ENCODE measurements around the gene MICU2. TPM values are rescaled to one million over a fixed set of nuclear protein-coding genes. Genes with fewer than 3 reads are reported as not detected.

The MICU2 gene
- total and polyA plus RNA-seq, 2 donors (not counting 3 experiments of a cell fraction or from before 2014, with no cell fraction given): 24.0 to 36.7 TPM

DNA sequence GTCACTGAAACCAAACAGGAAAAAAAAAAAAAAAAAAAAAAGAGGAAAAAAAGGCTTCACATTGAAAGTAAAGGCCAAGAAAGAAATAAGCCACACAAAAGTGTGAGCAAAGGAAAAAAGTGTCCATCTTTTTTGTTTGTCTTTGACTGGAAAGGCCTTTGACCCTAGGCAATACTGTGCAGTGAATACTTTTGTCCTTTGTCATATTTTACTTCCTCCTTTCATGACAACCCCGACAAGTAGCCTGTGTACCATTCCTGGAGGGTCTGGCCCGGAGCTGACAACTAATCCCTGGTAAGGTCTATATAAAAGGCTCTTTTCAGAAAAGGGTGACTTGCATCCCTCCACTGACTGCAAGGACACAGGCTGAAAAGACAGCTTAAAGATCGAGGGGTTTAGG is 12.9 kb upstream of the MICU2 start:
- Histone ChIP-seq H3K4me1 (ENCODE audit: control insufficient read depth, extremely low read depth, insufficient read depth, low read length) (no peaks in the 10 kb centered on the region), H3K9me3 (replicated peaks; ENCODE audit: control insufficient read depth, insufficient read depth, low read length) (no peaks in the 10 kb centered on the region), H3K36me3 (ENCODE audit: control insufficient read depth in 2 of 2, extremely low read depth in 1 of 2, insufficient read depth in 2 of 2, low read length in 2 of 2) (no peaks in the 10 kb centered on the region), H3K9ac (replicated peaks; ENCODE audit: extremely low read depth, insufficient read depth, low read length) (no peak overlapping the region), H4K20me1 (replicated peaks; ENCODE audit: control insufficient read depth, extremely low read depth, insufficient read depth, low read length) (no peaks in the 10 kb centered on the region), H3K79me2 (ENCODE audit: control insufficient read depth, insufficient read depth, low read length) (no peaks in the 10 kb centered on the region), H2AFZ (ENCODE audit: low read depth, low read length) (no peak overlapping the region), H3K4me3 (replicated peaks in 1 of 3; ENCODE audit: insufficient read depth in 1 of 3, low read depth in 1 of 3, low read length in 3 of 3) (no peak overlapping the region), H3K4me2 (ENCODE audit: insufficient read depth, low read length) (no peak overlapping the region), H3K27ac (ENCODE audit: insufficient read depth, low read depth, low read length) (no peak overlapping the region), H3K27me3 (ENCODE audit: control insufficient read depth in 2 of 2, insufficient read depth in 2 of 2, low read length in 2 of 2) (peaks cover 7 to 10% of the 10 kb centered on the region in 2 experiments), H3K9me1 (replicated peaks; ENCODE audit: control insufficient read depth, extremely low read depth, insufficient read depth, low read length) (no peaks in the 10 kb centered on the region)
- DNase-seq (ENCODE audit: low read depth, low spot score) (no peak), FAIRE-seq (peak; percentile 35)
- POLR2A ChIA-PET: interaction anchor here (0.6 kb wide), 1 partner anchor 221 kb away, joined by 6 read pairs; no protein-coding TSS in a partner anchor
- CTCF ChIA-PET: interaction anchor here (1.2 to 2.9 kb wide), 4 partner anchors 9 to 21 kb away, joined by 3 to 13 read pairs (median 4); no protein-coding TSS in a partner anchor
- intact Hi-C loops (cut with micrococcal nuclease): no loop called here
- no TSS peak for BruUV-seq (replicated peaks)
- no peak for TF ChIP-seq MYC (IDR thresholded peaks at IDR 0.05; ENCODE audit: low read depth, low read length)
- no peak for TF ChIP-seq POLR2AphosphoS5 (IDR thresholded peaks at IDR 0.05; ENCODE audit: insufficient read depth, low read depth, low read length)
- TF ChIP-seq FOS (IDR thresholded peaks at IDR 0.05; ENCODE audit: borderline replicate concordance, insufficient read depth, low read length): no peak
- no peak for TF ChIP-seq POLR2A (IDR thresholded peaks at IDR 0.05; ENCODE audit: low read depth, low read length)
- dilution Hi-C loops (cut with MboI; ENCODE audit: extremely low pct_ligation_motif_present, low sequenced_read_pairs): no loop called here

DNA sequence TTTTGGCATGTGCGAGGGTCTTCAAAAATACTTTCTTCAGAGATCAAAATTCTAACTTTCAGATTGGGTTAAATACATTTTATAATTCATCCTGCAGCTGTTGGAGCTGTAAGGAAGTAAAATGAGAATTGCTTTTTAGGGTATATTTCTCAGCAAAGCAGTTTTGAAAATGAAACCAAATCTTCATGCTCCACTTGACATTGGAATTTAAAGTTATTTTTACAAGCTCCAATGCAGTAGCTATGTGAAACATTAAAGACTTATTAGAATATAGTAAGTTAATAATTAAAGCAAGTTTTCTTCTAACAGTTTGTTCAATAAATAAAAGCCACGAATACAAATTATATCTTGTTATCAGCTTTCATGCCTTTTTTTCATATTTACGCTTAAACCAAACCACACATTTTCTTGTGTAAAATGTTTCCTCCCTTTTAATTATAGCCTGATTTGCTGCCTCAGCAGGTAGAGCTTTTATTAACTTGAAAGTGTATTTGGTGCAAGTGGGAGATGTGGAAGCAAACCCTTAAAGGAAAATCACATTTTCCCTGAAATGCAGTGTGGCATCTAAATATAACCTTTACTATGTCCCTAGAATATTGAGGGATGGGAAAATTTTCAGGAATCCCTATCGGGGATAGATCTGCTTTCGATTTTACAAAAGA is 12.4 kb upstream of the MICU2 start:
- Histone ChIP-seq H2AFZ (ENCODE audit: low read depth, low read length) (no peak overlapping the region), H3K4me1 (ENCODE audit: control insufficient read depth, extremely low read depth, insufficient read depth, low read length) (no peaks in the 10 kb centered on the region), H3K4me2 (ENCODE audit: insufficient read depth, low read length) (no peak overlapping the region), H3K36me3 (ENCODE audit: control insufficient read depth in 2 of 2, extremely low read depth in 1 of 2, insufficient read depth in 2 of 2, low read length in 2 of 2) (no peaks in the 10 kb centered on the region), H3K27ac (ENCODE audit: insufficient read depth, low read depth, low read length) (no peak overlapping the region), H3K9me3 (replicated peaks; ENCODE audit: control insufficient read depth, insufficient read depth, low read length) (no peaks in the 10 kb centered on the region), H3K9me1 (replicated peaks; ENCODE audit: control insufficient read depth, extremely low read depth, insufficient read depth, low read length) (no peaks in the 10 kb centered on the region), H3K4me3 (replicated peaks in 1 of 3; ENCODE audit: insufficient read depth in 1 of 3, low read depth in 1 of 3, low read length in 3 of 3) (no peak overlapping the region), H4K20me1 (replicated peaks; ENCODE audit: control insufficient read depth, extremely low read depth, insufficient read depth, low read length) (no peaks in the 10 kb centered on the region), H3K27me3 (ENCODE audit: control insufficient read depth in 2 of 2, insufficient read depth in 2 of 2, low read length in 2 of 2) (peaks cover 7 to 10% of the 10 kb centered on the region in 2 experiments), H3K79me2 (ENCODE audit: control insufficient read depth, insufficient read depth, low read length) (no peaks in the 10 kb centered on the region), H3K9ac (replicated peaks; ENCODE audit: extremely low read depth, insufficient read depth, low read length) (no peak overlapping the region)
- POLR2A ChIA-PET: no interaction called here
- intact Hi-C loops (cut with micrococcal nuclease): no loop called here
- no TSS peak for BruUV-seq (replicated peaks)
- no peak for FAIRE-seq
- CTCF ChIA-PET: interaction anchor here (1.1 to 2.9 kb wide), 5 partner anchors 10 to 58 kb away, joined by 3 to 13 read pairs (median 4); no protein-coding TSS in a partner anchor
- dilution Hi-C loops (cut with MboI; ENCODE audit: extremely low pct_ligation_motif_present, low sequenced_read_pairs): no loop called here
- no peak for DNase-seq (ENCODE audit: low read depth, low spot score)
- TF ChIP-seq POLR2AphosphoS5 (IDR thresholded peaks at IDR 0.05; ENCODE audit: insufficient read depth, low read depth, low read length) (no peak), EZH2 (IDR thresholded peaks at IDR 0.05; ENCODE audit: borderline replicate concordance, low read depth, low read length, severe bottlenecking) (no peak), JUN (IDR thresholded peaks at IDR 0.05; ENCODE audit: borderline replicate concordance, insufficient read depth, insufficient read length, low read depth) (no peak), FOS (IDR thresholded peaks at IDR 0.05; ENCODE audit: borderline replicate concordance, insufficient read depth, low read length) (no peak), GATA2 (IDR thresholded peaks at IDR 0.05; ENCODE audit: insufficient read depth, insufficient read length, low read depth, low read length) (no peak), MYC (IDR thresholded peaks at IDR 0.05; ENCODE audit: low read depth, low read length) (no peak), POLR2A (IDR thresholded peaks at IDR 0.05; ENCODE audit: low read depth, low read length) (no peak)
- TF ChIP-seq, protein P1, sequence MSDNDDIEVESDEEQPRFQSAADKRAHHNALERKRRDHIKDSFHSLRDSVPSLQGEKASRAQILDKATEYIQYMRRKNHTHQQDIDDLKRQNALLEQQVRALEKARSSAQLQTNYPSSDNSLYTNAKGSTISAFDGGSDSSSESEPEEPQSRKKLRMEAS (IDR thresholded peaks at IDR 0.05; ENCODE audit: insufficient read depth, insufficient read length): no peak
- TF ChIP-seq, protein P2, sequence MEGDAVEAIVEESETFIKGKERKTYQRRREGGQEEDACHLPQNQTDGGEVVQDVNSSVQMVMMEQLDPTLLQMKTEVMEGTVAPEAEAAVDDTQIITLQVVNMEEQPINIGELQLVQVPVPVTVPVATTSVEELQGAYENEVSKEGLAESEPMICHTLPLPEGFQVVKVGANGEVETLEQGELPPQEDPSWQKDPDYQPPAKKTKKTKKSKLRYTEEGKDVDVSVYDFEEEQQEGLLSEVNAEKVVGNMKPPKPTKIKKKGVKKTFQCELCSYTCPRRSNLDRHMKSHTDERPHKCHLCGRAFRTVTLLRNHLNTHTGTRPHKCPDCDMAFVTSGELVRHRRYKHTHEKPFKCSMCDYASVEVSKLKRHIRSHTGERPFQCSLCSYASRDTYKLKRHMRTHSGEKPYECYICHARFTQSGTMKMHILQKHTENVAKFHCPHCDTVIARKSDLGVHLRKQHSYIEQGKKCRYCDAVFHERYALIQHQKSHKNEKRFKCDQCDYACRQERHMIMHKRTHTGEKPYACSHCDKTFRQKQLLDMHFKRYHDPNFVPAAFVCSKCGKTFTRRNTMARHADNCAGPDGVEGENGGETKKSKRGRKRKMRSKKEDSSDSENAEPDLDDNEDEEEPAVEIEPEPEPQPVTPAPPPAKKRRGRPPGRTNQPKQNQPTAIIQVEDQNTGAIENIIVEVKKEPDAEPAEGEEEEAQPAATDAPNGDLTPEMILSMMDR (IDR thresholded peaks at IDR 0.05; ENCODE audit: extremely low read depth in 1 of 2, insufficient read depth in 1 of 2, low read depth in 1 of 2, low read length in 2 of 2): no peak

Measured in endothelial cell of umbilical vein (primary cell).